ENCODE results near the gene AKT1S1.

AKT1S1 gene

GRCh38 chr19:49857838-49858087 is 19.4 kb downstream of the AKT1S1 start:
- H3K9me3 Mint-ChIP-seq = no peaks in the 10 kb centered on the region

GRCh38 chr19:49857061-49857837 is 19.9 kb downstream of the AKT1S1 start:
- Mint-ChIP-seq H3K27me3 (no peaks in the 10 kb centered on the region), H3K9me3 (no peaks in the 10 kb centered on the region), H3K4me3 (no peak overlapping the region), H3K36me3 (ENCODE audit: low read depth) (peaks cover 14% of the 10 kb centered on the region), H3K4me1 (ENCODE audit: low read depth) (peaks cover 14% of the 10 kb centered on the region), H3K27ac (no peak overlapping the region)

More at GRCh38 chr19:49857838-49858087, 19.4 kb downstream of the AKT1S1 start:
- peaks cover 12% of the 10 kb centered on the region for H3K36me3 Mint-ChIP-seq (ENCODE audit: low read depth)
- peaks cover 9% of the 10 kb centered on the region for H3K4me1 Mint-ChIP-seq (ENCODE audit: low read depth)
- H3K27me3 Mint-ChIP-seq = no peaks in the 10 kb centered on the region
- no peak overlapping the region for H3K27ac Mint-ChIP-seq
- H3K4me3 Mint-ChIP-seq = no peak overlapping the region

- Mint-ChIP-seq H3K27ac (no peak overlapping the region), H3K9me3 (no peaks in the 10 kb centered on the region), H3K4me3 (no peak overlapping the region), H3K27me3 (no peaks in the 10 kb centered on the region), H3K4me1 (ENCODE audit: low read depth) (peaks cover 17% of the 10 kb centered on the region), H3K36me3 (ENCODE audit: low read depth) (peaks cover 14% of the 10 kb centered on the region)
Observed at GRCh38 chr19:49856574-49857021, 20.6 kb downstream of the AKT1S1 start.

- Mint-ChIP-seq H3K27ac (peak overlapping the region; percentile 49), H3K9me3 (no peaks in the 10 kb centered on the region), H3K4me3 (no peak overlapping the region), H3K27me3 (no peaks in the 10 kb centered on the region), H3K36me3 (ENCODE audit: low read depth) (peaks cover 14% of the 10 kb centered on the region), H3K4me1 (ENCODE audit: low read depth) (peaks cover 17% of the 10 kb centered on the region)
Observed at GRCh38 chr19:49855676-49856573, 21.2 kb downstream of the AKT1S1 start.

- Mint-ChIP-seq H3K4me1 (ENCODE audit: low read depth) (peaks cover 19% of the 10 kb centered on the region), H3K36me3 (ENCODE audit: low read depth) (peaks cover 14% of the 10 kb centered on the region), H3K4me3 (no peak overlapping the region), H3K27ac (peak overlapping the region; percentile 49), H3K27me3 (no peaks in the 10 kb centered on the region), H3K9me3 (no peaks in the 10 kb centered on the region)
Observed at GRCh38 chr19:49855277-49855675, 21.9 kb downstream of the AKT1S1 start.

- no peak overlapping the region for H3K4me3 Mint-ChIP-seq
- peak overlapping the region; percentile 49 for H3K27ac Mint-ChIP-seq
- peaks cover 18% of the 10 kb centered on the region for H3K36me3 Mint-ChIP-seq (ENCODE audit: low read depth)
- no peaks in the 10 kb centered on the region for H3K9me3 Mint-ChIP-seq
- H3K27me3 Mint-ChIP-seq = no peaks in the 10 kb centered on the region
- peaks cover 25% of the 10 kb centered on the region for H3K4me1 Mint-ChIP-seq (ENCODE audit: low read depth)
Observed at GRCh38 chr19:49854378-49855263, 22.5 kb downstream of the AKT1S1 start.

GRCh38 chr19:49853852-49854377 is 23.2 kb downstream of the AKT1S1 start:
- H3K36me3 Mint-ChIP-seq (ENCODE audit: low read depth) = peaks cover 18% of the 10 kb centered on the region
- H3K4me1 Mint-ChIP-seq (ENCODE audit: low read depth) = peaks cover 29% of the 10 kb centered on the region
- H3K27ac Mint-ChIP-seq = no peak overlapping the region
- H3K9me3 Mint-ChIP-seq = no peaks in the 10 kb centered on the region
- H3K27me3 Mint-ChIP-seq = no peaks in the 10 kb centered on the region
- no peak overlapping the region for H3K4me3 Mint-ChIP-seq

- Mint-ChIP-seq H3K27me3 (no peaks in the 10 kb centered on the region), H3K36me3 (ENCODE audit: low read depth) (peaks cover 18% of the 10 kb centered on the region), H3K4me3 (peak overlapping the region; percentile 81), H3K4me1 (ENCODE audit: low read depth) (peaks cover 41% of the 10 kb centered on the region), H3K9me3 (no peaks in the 10 kb centered on the region), H3K27ac (peak overlapping the region; percentile 54)
Observed at GRCh38 chr19:49852631-49853126, 24.5 kb downstream of the AKT1S1 start.

GRCh38 chr19:49851456-49852259 is 25.5 kb downstream of the AKT1S1 start:
- Mint-ChIP-seq H3K36me3 (ENCODE audit: low read depth) (peaks cover 18% of the 10 kb centered on the region), H3K4me3 (peak overlapping the region; percentile 81), H3K27ac (peak overlapping the region; percentile 54), H3K27me3 (no peaks in the 10 kb centered on the region), H3K9me3 (no peaks in the 10 kb centered on the region), H3K4me1 (ENCODE audit: low read depth) (peaks cover 45% of the 10 kb centered on the region)

- Mint-ChIP-seq H3K9me3 (no peaks in the 10 kb centered on the region), H3K27ac (peak within 1 kb of the TSS; percentile 91), H3K36me3 (ENCODE audit: low read depth) (peaks cover 13% of the 10 kb centered on the region)
Observed at GRCh38 chr19:49850487-49851342, 26.4 kb downstream of the AKT1S1 start, which contains the start of gene PTOV1. Gene PTOV1 (plus strand): TSS chr19:49851159.

GRCh38 chr19:49850221-49850486 is 27.0 kb downstream of the AKT1S1 start:
- Mint-ChIP-seq H3K27me3 (no peaks in the 10 kb centered on the region), H3K27ac (no peak overlapping the region), H3K4me1 (ENCODE audit: low read depth) (peaks cover 45% of the 10 kb centered on the region), H3K36me3 (ENCODE audit: low read depth) (peaks cover 8% of the 10 kb centered on the region), H3K4me3 (peak overlapping the region; percentile 86), H3K9me3 (no peaks in the 10 kb centered on the region)

More at GRCh38 chr19:49850487-49851342, 26.4 kb downstream of the AKT1S1 start, which contains the start of gene PTOV1:
- Mint-ChIP-seq H3K27me3 (no peaks in the 10 kb centered on the region), H3K4me1 (ENCODE audit: low read depth) (peaks cover 45% of the 10 kb centered on the region), H3K4me3 (peak within 1 kb of the TSS; percentile 86)

- H3K4me1 Mint-ChIP-seq (ENCODE audit: low read depth) = peaks cover 45% of the 10 kb centered on the region
- no peaks in the 10 kb centered on the region for H3K27me3 Mint-ChIP-seq
- H3K36me3 Mint-ChIP-seq (ENCODE audit: low read depth) = peaks cover 8% of the 10 kb centered on the region
- H3K9me3 Mint-ChIP-seq = no peaks in the 10 kb centered on the region
- no peak overlapping the region for H3K27ac Mint-ChIP-seq
- H3K4me3 Mint-ChIP-seq = peak overlapping the region; percentile 86
Observed at GRCh38 chr19:49849433-49850220, 27.5 kb downstream of the AKT1S1 start.
